ENCODE measurements around the gene SCNN1G. TPM values are rescaled to one million over a fixed set of nuclear protein-coding genes. Genes with fewer than 3 reads are reported as not detected.

The SCNN1G gene
- total and polyA plus RNA-seq, 2 of the 13 experiments (the other 11 are each of a cell fraction or from before 2014, with no cell fraction given) = not detected

- TF ChIP-seq BATF2 (CRISPR knock-in tag; IDR thresholded peaks at IDR 0.05) = no peak
- TF ChIP-seq ZNF530 (CRISPR knock-in tag; IDR thresholded peaks at IDR 0.05; ENCODE audit: low read depth) = no peak
- no peak for TF ChIP-seq AKNA (CRISPR knock-in tag; IDR thresholded peaks at IDR 0.05; ENCODE audit: borderline replicate concordance)
- TF ChIP-seq RAD21 (CRISPR knock-in tag; IDR thresholded peaks at IDR 0.05) = peak; percentile 47
- no peak for TF ChIP-seq ZNF263 (CRISPR knock-in tag; IDR thresholded peaks at IDR 0.05)
- TF ChIP-seq KLF9 (CRISPR knock-in tag; IDR thresholded peaks at IDR 0.05; ENCODE audit: low read depth) = no peak; the same call in 1 of the 2 replicates
- TF ChIP-seq DDIT3 (CRISPR knock-in tag; IDR thresholded peaks at IDR 0.05) = peak; percentile 52; the same call in 1 of the 2 replicates
- TF ChIP-seq JUND (CRISPR knock-in tag; IDR thresholded peaks at IDR 0.05) = no peak
- no peak; the same call in 1 of the 2 replicates for TF ChIP-seq POLR2AphosphoS5 (IDR thresholded peaks at IDR 0.05; ENCODE audit: low read depth, low read length)
- 0 out of 2 replicates have a peak, but pooled peaks have one; percentile 77 for TF ChIP-seq RFXANK (CRISPR knock-in tag; IDR thresholded peaks at IDR 0.05)
- TF ChIP-seq ZNF792 (CRISPR knock-in tag; IDR thresholded peaks at IDR 0.05) = peak; percentile 82; the same call in 1 of the 2 replicates
- peak; percentile 48; the same call in 1 of the 2 replicates for TF ChIP-seq RARA (CRISPR knock-in tag; IDR thresholded peaks at IDR 0.05)
- 0 out of 2 replicates have a peak, but pooled peaks have one; percentile 83 for TF ChIP-seq ZNF724P (CRISPR knock-in tag; IDR thresholded peaks at IDR 0.05; ENCODE audit: borderline replicate concordance)
- TF ChIP-seq HOMEZ (CRISPR knock-in tag; IDR thresholded peaks at IDR 0.05; ENCODE audit: low read depth) = peak; percentile 37; the same call in 1 of the 2 replicates
- 0 out of 2 replicates have a peak, but pooled peaks have one; percentile 29 for TF ChIP-seq ZFP41 (CRISPR knock-in tag; IDR thresholded peaks at IDR 0.05; ENCODE audit: borderline replicate concordance)
- no peak for TF ChIP-seq XBP1 (CRISPR knock-in tag; IDR thresholded peaks at IDR 0.05)
- TF ChIP-seq ARNTL (CRISPR knock-in tag; IDR thresholded peaks at IDR 0.05) = peak; percentile 53; the same call in 1 of the 2 replicates
- TF ChIP-seq LBX2 (CRISPR knock-in tag; IDR thresholded peaks at IDR 0.05; ENCODE audit: borderline replicate concordance) = peak; percentile 91
- peak; percentile 80 for TF ChIP-seq ZMYM4 (CRISPR knock-in tag; IDR thresholded peaks at IDR 0.05)
- TF ChIP-seq ELF1 (CRISPR knock-in tag; IDR thresholded peaks at IDR 0.05) = peak; percentile 83
- TF ChIP-seq ZUFSP (CRISPR knock-in tag; IDR thresholded peaks at IDR 0.05; ENCODE audit: borderline replicate concordance) = no peak
These were observed 33.1 kb upstream of the SCNN1G start, which contains the start of gene USP31 (continued) for GRCh38 chr16:23149267-23149992.

Measured in HepG2 (cell line).